Activated T-cell treated with anti-CD3 and anti-CD28 coated beads, Interleukin-2, amount 50 U/mL, for 24 hours (primary cell): ENCODE data around the gene CISD3.

Experiments used
- DNase-seq: peaks from one replicate; pipeline ENCODE4 v3.0.0-alpha.2; 2020
- H3K27ac Mint-ChIP-seq: 2 replicates; pipeline ENCODE4 v1.8.0; 2020; ENCODE audit warnings: mild to moderate bottlenecking, mixed read lengths
- H3K27me3 Mint-ChIP-seq: 2 replicates; pipeline ENCODE4 v1.8.0; 2020; ENCODE audit warnings: mixed read lengths
- H3K36me3 Mint-ChIP-seq: 2 replicates; pipeline ENCODE4 v1.8.0; 2020; ENCODE audit warnings: low read depth, mixed read lengths
- H3K4me1 Mint-ChIP-seq: 2 replicates; pipeline ENCODE4 v1.8.0; 2020; ENCODE audit warnings: low read depth, mixed read lengths
- H3K4me3 Mint-ChIP-seq: 2 replicates; pipeline ENCODE4 v1.8.0; 2020; ENCODE audit warnings: mild to moderate bottlenecking, moderate library complexity, mixed read lengths
- H3K9me3 Mint-ChIP-seq: 2 replicates; pipeline ENCODE4 v1.8.0; 2020; ENCODE audit warnings: mixed read lengths

CISD3 gene

GRCh38 chr17:38729368-38729885, 714 bp upstream of the CISD3 start:
- peak overlapping the region; percentile 99 for H3K27ac Mint-ChIP-seq
- H3K27me3 Mint-ChIP-seq = no peaks in the 10 kb centered on the region
- H3K4me1 Mint-ChIP-seq = peaks cover 86% of the 10 kb centered on the region
- H3K4me3 Mint-ChIP-seq = peak overlapping the region; percentile 74
- H3K36me3 Mint-ChIP-seq = peaks cover 86% of the 10 kb centered on the region
- no peak for DNase-seq
- H3K9me3 Mint-ChIP-seq = peaks cover 5% of the 10 kb centered on the region

- no peaks in the 10 kb centered on the region for H3K27me3 Mint-ChIP-seq
- H3K36me3 Mint-ChIP-seq = peaks cover 74% of the 10 kb centered on the region
- DNase-seq = no peak
- H3K9me3 Mint-ChIP-seq = peaks cover 5% of the 10 kb centered on the region
- H3K4me3 Mint-ChIP-seq = peak overlapping the region; percentile 89
- peak overlapping the region; percentile 91 for H3K27ac Mint-ChIP-seq
- H3K4me1 Mint-ChIP-seq = peaks cover 83% of the 10 kb centered on the region
Observed at GRCh38 chr17:38730526-38731379, 612 bp downstream of the CISD3 start.

- H3K4me1 Mint-ChIP-seq = peaks cover 74% of the 10 kb centered on the region
- H3K36me3 Mint-ChIP-seq = peaks cover 69% of the 10 kb centered on the region
- peak overlapping the region; percentile 89 for H3K4me3 Mint-ChIP-seq
- peak overlapping the region; percentile 91 for H3K27ac Mint-ChIP-seq
- H3K27me3 Mint-ChIP-seq = no peaks in the 10 kb centered on the region
- H3K9me3 Mint-ChIP-seq = peaks cover 5% of the 10 kb centered on the region
- no peak for DNase-seq
Observed at GRCh38 chr17:38731526-38732294, 1.6 kb downstream of the CISD3 start.

- Mint-ChIP-seq H3K4me1 (peaks cover 65% of the 10 kb centered on the region), H3K27me3 (no peaks in the 10 kb centered on the region), H3K27ac (peak overlapping the region; percentile 91), H3K36me3 (peaks cover 61% of the 10 kb centered on the region), H3K4me3 (peak overlapping the region; percentile 89), H3K9me3 (peaks cover 5% of the 10 kb centered on the region)
- DNase-seq = no peak
Observed at GRCh38 chr17:38732376-38733281, 2.5 kb downstream of the CISD3 start.

GRCh38 chr17:38733282-38733981, 3.3 kb downstream of the CISD3 start:
- Mint-ChIP-seq H3K4me1 (peaks cover 57% of the 10 kb centered on the region), H3K27ac (peak overlapping the region; percentile 91), H3K36me3 (peaks cover 53% of the 10 kb centered on the region), H3K9me3 (no peaks in the 10 kb centered on the region), H3K4me3 (peak overlapping the region; percentile 89), H3K27me3 (no peaks in the 10 kb centered on the region)
- DNase-seq = no peak

- H3K4me3 Mint-ChIP-seq = peak overlapping the region; percentile 28
- no peak for DNase-seq
- H3K4me1 Mint-ChIP-seq = peaks cover 48% of the 10 kb centered on the region
- H3K27ac Mint-ChIP-seq = peak overlapping the region; percentile 91
- H3K36me3 Mint-ChIP-seq = peaks cover 45% of the 10 kb centered on the region
- H3K27me3 Mint-ChIP-seq = peaks cover 1% of the 10 kb centered on the region
- no peaks in the 10 kb centered on the region for H3K9me3 Mint-ChIP-seq
Observed at GRCh38 chr17:38733982-38734973, 4.1 kb downstream of the CISD3 start.

- no peak overlapping the region for H3K4me3 Mint-ChIP-seq
- no peaks in the 10 kb centered on the region for H3K9me3 Mint-ChIP-seq
- H3K4me1 Mint-ChIP-seq = peaks cover 45% of the 10 kb centered on the region
- DNase-seq = peak; percentile 86
- H3K36me3 Mint-ChIP-seq = peaks cover 42% of the 10 kb centered on the region
- peak overlapping the region; percentile 71 for H3K27ac Mint-ChIP-seq
- peaks cover 8% of the 10 kb centered on the region for H3K27me3 Mint-ChIP-seq
Observed at GRCh38 chr17:38735161-38735997, 5.2 kb downstream of the CISD3 start.

- Mint-ChIP-seq H3K27ac (no peak overlapping the region), H3K27me3 (peaks cover 12% of the 10 kb centered on the region), H3K9me3 (no peaks in the 10 kb centered on the region), H3K4me1 (peaks cover 23% of the 10 kb centered on the region), H3K36me3 (peaks cover 14% of the 10 kb centered on the region), H3K4me3 (no peak overlapping the region)
- DNase-seq = no peak
Observed at GRCh38 chr17:38738007-38738662, 8.0 kb downstream of the CISD3 start.

- Mint-ChIP-seq H3K4me3 (no peak overlapping the region), H3K4me1 (peaks cover 17% of the 10 kb centered on the region), H3K27me3 (peaks cover 12% of the 10 kb centered on the region), H3K36me3 (peaks cover 9% of the 10 kb centered on the region), H3K27ac (no peak overlapping the region), H3K9me3 (no peaks in the 10 kb centered on the region)
- no peak for DNase-seq
Observed at GRCh38 chr17:38738686-38739085, 8.5 kb downstream of the CISD3 start.

GRCh38 chr17:38739305-38739704, 9.2 kb downstream of the CISD3 start:
- H3K4me3 Mint-ChIP-seq = no peak overlapping the region
- DNase-seq = no peak
- peaks cover 11% of the 10 kb centered on the region for H3K4me1 Mint-ChIP-seq
- H3K9me3 Mint-ChIP-seq = no peaks in the 10 kb centered on the region
- peaks cover 15% of the 10 kb centered on the region for H3K27me3 Mint-ChIP-seq
- H3K36me3 Mint-ChIP-seq = peaks cover 2% of the 10 kb centered on the region
- H3K27ac Mint-ChIP-seq = no peak overlapping the region

GRCh38 chr17:38740044-38740443, 9.9 kb downstream of the CISD3 start:
- no peak overlapping the region for H3K27ac Mint-ChIP-seq
- H3K36me3 Mint-ChIP-seq = no peaks in the 10 kb centered on the region
- no peak for DNase-seq
- H3K4me3 Mint-ChIP-seq = no peak overlapping the region
- H3K4me1 Mint-ChIP-seq = peaks cover 4% of the 10 kb centered on the region
- no peaks in the 10 kb centered on the region for H3K9me3 Mint-ChIP-seq
- peaks cover 21% of the 10 kb centered on the region for H3K27me3 Mint-ChIP-seq

- DNase-seq = no peak
- Mint-ChIP-seq H3K4me3 (no peak overlapping the region), H3K36me3 (no peaks in the 10 kb centered on the region), H3K9me3 (no peaks in the 10 kb centered on the region), H3K27ac (no peak overlapping the region), H3K27me3 (peaks cover 29% of the 10 kb centered on the region), H3K4me1 (no peaks in the 10 kb centered on the region)
Observed at GRCh38 chr17:38740806-38741205, 10.7 kb downstream of the CISD3 start.
